Panc1 (cell line): ENCODE measurements around the gene ZNF836.

ENCODE experiments used
- CTCF ChIP-seq: fragments of 450-650 bp; IDR thresholded peaks from 2 replicates; pipeline ENCODE4 v1.5.1; 2017; ENCODE audit warnings: mild to moderate bottlenecking
- REST ChIP-seq, 2 experiments: IDR thresholded peaks; 2 replicates each; pipeline ENCODE4 v1.6.1; 2011 to 2012; ENCODE audit warnings: low read depth in 2 of 2, control low read depth in 1 of 2, low read length in 1 of 2, mild to moderate bottlenecking in 1 of 2, moderate library complexity in 1 of 2; ENCODE audit not compliant: insufficient read depth in 1 of 2

GRCh38 chr19:52187407-52187806, 16.0 kb upstream of the ZNF836 start:
- TF ChIP-seq CTCF (no peak), REST (IDR thresholded peaks at IDR 0.05; ENCODE audit: insufficient read depth in 1 of 2, low read depth in 2 of 2, low read length in 1 of 2) (no peak)
